IMR-90 (cell line): ENCODE data around the gene TRIM24. TPM values are rescaled to one million over a fixed set of nuclear protein-coding genes. Genes with fewer than 3 reads are reported as not detected.

Experiments
- ATAC-seq: fragments of 200-7000 bp; cut with Tn5 transposase; 2 replicates; pipeline ENCODE4 v1.9.1; 2020; ENCODE audit warnings: low read depth, mild to moderate bottlenecking, moderate library complexity
- BruUV-seq: library from RNA; stranded (reverse); fragments of 400-500 nt; replicated peaks from 2 replicates; lab custom pipeline; 2021; lab: Mats Ljungman, UMichigan
- CTCF ChIA-PET: fragments of 300-600 bp; formaldehyde crosslinking; extraction: SDS; loops from one replicate; lab custom pipeline; 2021; ENCODE audit warnings: antibody characterized with exemption; lab: Yijun Ruan, JAX
- POLR2A ChIA-PET: fragments of 300-600 bp; sonication (Branson Sonifier 250); formaldehyde crosslinking; loops from one replicate; lab custom pipeline; 2022; ENCODE audit warnings: antibody characterized with exemption; ENCODE audit not compliant: unreplicated experiment; lab: Charles Lee
- DNase-seq: peaks from one replicate; pipeline ENCODE4 v3.0.0; 2013
- H2AFZ ChIP-seq: replicated peaks from 2 replicates; pipeline ENCODE3; 2013; ENCODE audit warnings: low read length, mild to moderate bottlenecking; ENCODE audit not compliant: poor library complexity
- H2AK5ac ChIP-seq: 2 replicates; pipeline ENCODE4 v1.6.1; 2013; ENCODE audit warnings: low read depth, low read length, inconsistent platforms
- H2AK9ac ChIP-seq: replicated peaks from 2 replicates; pipeline ENCODE3; 2013; ENCODE audit warnings: mild to moderate bottlenecking, low read depth, low read length, moderate library complexity; ENCODE audit not compliant: poor library complexity
- H2BK120ac ChIP-seq: 2 replicates; pipeline ENCODE4 v1.6.1; 2013; ENCODE audit warnings: low read depth, low read length, inconsistent platforms
- H2BK15ac ChIP-seq: 3 replicates; pipeline ENCODE4 v1.6.1; 2013; ENCODE audit warnings: low read depth, low read length, inconsistent platforms
- H2BK20ac ChIP-seq: 2 replicates; pipeline ENCODE4 v1.6.1; 2013; ENCODE audit warnings: low read depth, mild to moderate bottlenecking, inconsistent platforms, low read length, moderate library complexity
- H2BK5ac ChIP-seq: 2 replicates; pipeline ENCODE4 v1.6.1; 2013; ENCODE audit warnings: mild to moderate bottlenecking, low read depth, low read length, inconsistent platforms; ENCODE audit not compliant: poor library complexity, severe bottlenecking
- H3K14ac ChIP-seq: replicated peaks from 2 replicates; pipeline ENCODE4 v1.6.1; 2013; ENCODE audit warnings: low read depth, low read length, inconsistent platforms
- H3K18ac ChIP-seq: 2 replicates; pipeline ENCODE4 v1.6.1; 2013; ENCODE audit warnings: low read depth, low read length, control low read depth
- H3K23ac ChIP-seq: 2 replicates; pipeline ENCODE4 v1.6.1; 2013; ENCODE audit warnings: low read depth, low read length, inconsistent platforms
- H3K27ac ChIP-seq: 2 replicates; pipeline ENCODE4 v1.5.1; 2013; ENCODE audit warnings: mild to moderate bottlenecking, control low read depth, low read length; ENCODE audit not compliant: insufficient read depth
- H3K27me3 ChIP-seq: 2 replicates; pipeline ENCODE4 v1.6.1; 2013; ENCODE audit warnings: low read length; ENCODE audit not compliant: control insufficient read depth, insufficient read depth
- H3K36me3 ChIP-seq: 2 replicates; pipeline ENCODE4 v1.6.1; 2013; ENCODE audit warnings: low read length, mixed read lengths; ENCODE audit not compliant: control insufficient read depth, insufficient read depth
- H3K4ac ChIP-seq: 2 replicates; pipeline ENCODE4 v1.6.1; 2013; ENCODE audit warnings: low read depth, low read length, inconsistent platforms
- H3K4me1 ChIP-seq: 2 replicates; pipeline ENCODE4 v1.6.1; 2013; ENCODE audit warnings: low read length, mixed read lengths; ENCODE audit not compliant: control insufficient read depth, insufficient read depth
- H3K4me2 ChIP-seq: 2 replicates; pipeline ENCODE4 v1.6.1; 2013; ENCODE audit warnings: low read depth, mild to moderate bottlenecking, control low read depth, low read length, moderate library complexity
- H3K4me3 ChIP-seq: 2 replicates; pipeline ENCODE4 v1.5.1; 2013; ENCODE audit warnings: low read depth, mild to moderate bottlenecking, control low read depth, low read length, moderate library complexity; ENCODE audit not compliant: insufficient read depth
- H3K56ac ChIP-seq: 2 replicates; pipeline ENCODE4 v1.6.1; 2013; ENCODE audit warnings: low read length, inconsistent platforms; ENCODE audit not compliant: insufficient read depth; ENCODE audit errors: extremely low read depth
- H3K79me1 ChIP-seq, 2 experiments: 2 replicates each; pipeline ENCODE4 v1.6.1; 2013; ENCODE audit warnings: low read length in 2 of 2, inconsistent platforms in 1 of 2, low read depth in 1 of 2
- H3K9ac ChIP-seq: 2 replicates; pipeline ENCODE4 v1.6.1; 2013; ENCODE audit warnings: low read depth, low read length, control low read depth
- H3K9me1 ChIP-seq: 2 replicates; pipeline ENCODE4 v1.6.1; 2013; ENCODE audit warnings: low read length, inconsistent platforms; ENCODE audit not compliant: insufficient read depth
- H3K9me3 ChIP-seq: 2 replicates; pipeline ENCODE4 v1.6.1; 2013; ENCODE audit warnings: low read length; ENCODE audit not compliant: control insufficient read depth, insufficient read depth
- H4K20me1 ChIP-seq: 2 replicates; pipeline ENCODE4 v1.6.1; 2013; ENCODE audit warnings: low read length, inconsistent platforms; ENCODE audit not compliant: insufficient read depth
- H4K5ac ChIP-seq: 2 replicates; pipeline ENCODE4 v1.6.1; 2013; ENCODE audit warnings: mild to moderate bottlenecking, low read depth, low read length, control low read depth
- H4K8ac ChIP-seq, 2 experiments: 2 replicates each; pipeline ENCODE4 v1.6.1; 2013; ENCODE audit warnings: low read depth in 2 of 2, low read length in 2 of 2, control low read depth in 1 of 2, inconsistent platforms in 1 of 2
- H4K91ac ChIP-seq: 2 replicates; pipeline ENCODE4 v1.6.1; 2013; ENCODE audit warnings: low read depth, low read length, inconsistent platforms; ENCODE audit not compliant: insufficient read depth
- BHLHE40 ChIP-seq: fragments of 150-350 bp; IDR thresholded peaks from 2 replicates; pipeline ENCODE4 v1.6.1; 2016; ENCODE audit warnings: mild to moderate bottlenecking, low read depth, low read length
- CEBPB ChIP-seq: IDR thresholded peaks from 2 replicates; pipeline ENCODE4 v1.6.1; 2012; ENCODE audit warnings: low read depth, low read length, improper control_type of control experiment
- CHD1 ChIP-seq: IDR thresholded peaks from 2 replicates; pipeline ENCODE4 v1.6.1; 2012; ENCODE audit warnings: low read depth, low read length, improper control_type of control experiment
- MAFK ChIP-seq: IDR thresholded peaks from 2 replicates; pipeline ENCODE4 v1.6.1; 2012; ENCODE audit warnings: low read depth, low read length, improper control_type of control experiment
- MAZ ChIP-seq: IDR thresholded peaks from 2 replicates; pipeline ENCODE4 v1.6.1; 2012; ENCODE audit warnings: low read depth, mild to moderate bottlenecking, low read length, improper control_type of control experiment, moderate library complexity, borderline replicate concordance
- NFE2L2 ChIP-seq: fragments of 150-350 bp; IDR thresholded peaks from 2 replicates; pipeline ENCODE4 v1.6.1; 2016; ENCODE audit warnings: low read depth, mild to moderate bottlenecking, low read length
- POLR2A ChIP-seq: IDR thresholded peaks from 2 replicates; pipeline ENCODE4 v1.6.1; 2012; ENCODE audit warnings: mild to moderate bottlenecking, low read depth, low read length
- RAD21 ChIP-seq: IDR thresholded peaks from 2 replicates; pipeline ENCODE4 v1.6.1; 2012; ENCODE audit warnings: low read length, improper control_type of control experiment
- RFX5 ChIP-seq: IDR thresholded peaks from 2 replicates; pipeline ENCODE4 v1.8.0; 2012; ENCODE audit warnings: low read depth, mild to moderate bottlenecking, low read length, moderate library complexity
- SMC3 ChIP-seq: fragments of 150-350 bp; IDR thresholded peaks from 2 replicates; pipeline ENCODE4 v1.6.1; 2016; ENCODE audit warnings: low read depth, mild to moderate bottlenecking, antibody characterized with exemption, low read length, moderate library complexity
- WGBS, 2 experiments: methylation state at CpG; one replicate each; pipeline versions ENCODE4 v1.1.5 to v1.1.7; 2013; ENCODE audit warnings: missing lambda C conversion rate in 2 of 2; ENCODE audit not compliant: insufficient read length in 1 of 2; ENCODE audit errors: extremely low coverage in 2 of 2; 5-methylcytosine and 5-hydroxymethylcytosine counted together
- dilution Hi-C: fragments of 300-500 bp; cut with HindIII; formaldehyde crosslinking; loops from one replicate; pipeline ENCODE4 v1.14.3; 2018; ENCODE audit warnings: low sequenced_read_pairs; ENCODE audit not compliant: unreplicated experiment
- in situ Hi-C: fragments of 300-500 bp; cut with MboI; formaldehyde crosslinking; loops from 3 replicates; pipeline ENCODE4 v1.14.3; 2019; ENCODE audit warnings: low sequenced_read_pairs, inconsistent platforms, mixed read lengths
- intact Hi-C: fragments of 100-400 bp; cut with micrococcal nuclease; formaldehyde crosslinking; loops from 2 replicates; pipeline ENCODE4 v1.10.0; 2022
- polyA plus RNA-seq, 3 experiments: library from polyadenylated mRNA; depleted of rRNA; stranded (reverse); fragments of >200 nt; gene quantifications; 2 replicates each; pipeline ENCODE4 v1.2.3, GENCODE V29; 2012; ENCODE audit warnings: low replicate concordance in 1 of 3
- total RNA-seq: library from RNA; depleted of rRNA; stranded (reverse); fragments of >200 nt; gene quantifications from 2 replicates; pipeline ENCODE4 v1.2.3, GENCODE V29; 2012
- TF ChIP-seq, protein P1 (sequence below): conservative IDR thresholded peaks from 2 replicates; pipeline ENCODE4 v1.5.1; 2012; ENCODE audit warnings: mild to moderate bottlenecking, low read depth, low read length, improper control_type of control experiment

The TRIM24 gene
- total and polyA plus RNA-seq, 2 of the 4 experiments (the other 2 are of a cell fraction), result 4.1 to 5.7 TPM

- no TSS peak for BruUV-seq
- Histone ChIP-seq H3K23ac (no peak overlapping the region), H3K27me3 (no peaks in the 10 kb centered on the region), H3K36me3 (peaks cover 7% of the 10 kb centered on the region), H4K8ac (no peak overlapping the region), H3K14ac (no peak overlapping the region), H3K9me3 (no peaks in the 10 kb centered on the region), H3K9me1 (no peaks in the 10 kb centered on the region), H2BK120ac (no peak overlapping the region), H4K91ac (no peak overlapping the region), H4K5ac (no peak overlapping the region), H3K4me3 (no peak overlapping the region), H3K9ac (no peak overlapping the region), H2AK9ac (no peak overlapping the region), H2BK5ac (no peak overlapping the region), H3K27ac (no peak overlapping the region), H3K4me2 (no peak overlapping the region), H2AK5ac (no peak overlapping the region), H3K56ac (no peak overlapping the region), H3K4ac (no peak overlapping the region), H2BK15ac (no peak overlapping the region), H3K79me1 (peaks cover 8 to 11% of the 10 kb centered on the region in 2 experiments; a peak in 2 of 4 replicates), H4K20me1 (no peaks in the 10 kb centered on the region; the same call in 1 of the 2 replicates), H2BK20ac (no peak overlapping the region), H3K18ac (no peak overlapping the region), H2AFZ (no peak overlapping the region), H3K4me1 (no peaks in the 10 kb centered on the region)
- CTCF ChIA-PET, result no interaction called here
- in situ Hi-C loops, result no loop called here
- TF ChIP-seq RFX5, result no peak
- no peak for TF ChIP-seq CEBPB
- no peak for TF ChIP-seq CHD1
- no peak for TF ChIP-seq POLR2A
- TF ChIP-seq MAFK, result no peak
- no peak for TF ChIP-seq SMC3
- TF ChIP-seq BHLHE40, result no peak
- TF ChIP-seq MAZ, result no peak
- no peak for TF ChIP-seq NFE2L2
- TF ChIP-seq, protein P1, sequence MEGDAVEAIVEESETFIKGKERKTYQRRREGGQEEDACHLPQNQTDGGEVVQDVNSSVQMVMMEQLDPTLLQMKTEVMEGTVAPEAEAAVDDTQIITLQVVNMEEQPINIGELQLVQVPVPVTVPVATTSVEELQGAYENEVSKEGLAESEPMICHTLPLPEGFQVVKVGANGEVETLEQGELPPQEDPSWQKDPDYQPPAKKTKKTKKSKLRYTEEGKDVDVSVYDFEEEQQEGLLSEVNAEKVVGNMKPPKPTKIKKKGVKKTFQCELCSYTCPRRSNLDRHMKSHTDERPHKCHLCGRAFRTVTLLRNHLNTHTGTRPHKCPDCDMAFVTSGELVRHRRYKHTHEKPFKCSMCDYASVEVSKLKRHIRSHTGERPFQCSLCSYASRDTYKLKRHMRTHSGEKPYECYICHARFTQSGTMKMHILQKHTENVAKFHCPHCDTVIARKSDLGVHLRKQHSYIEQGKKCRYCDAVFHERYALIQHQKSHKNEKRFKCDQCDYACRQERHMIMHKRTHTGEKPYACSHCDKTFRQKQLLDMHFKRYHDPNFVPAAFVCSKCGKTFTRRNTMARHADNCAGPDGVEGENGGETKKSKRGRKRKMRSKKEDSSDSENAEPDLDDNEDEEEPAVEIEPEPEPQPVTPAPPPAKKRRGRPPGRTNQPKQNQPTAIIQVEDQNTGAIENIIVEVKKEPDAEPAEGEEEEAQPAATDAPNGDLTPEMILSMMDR, result no peak
- no peak for TF ChIP-seq RAD21
- DNase-seq (no peak), ATAC-seq (no peak)
- intact Hi-C loops, result no loop called here
- POLR2A ChIA-PET, result no interaction called here
- WGBS, 2 experiments, result 94% methylated on average over 3 of the region's 3 CpGs; no CpG with 5 or more reads in 1 of the 2 experiments
- dilution Hi-C loops, result no loop called here
These were observed 52.2 kb downstream of the TRIM24 start for GRCh38 chr7:138512092-138512858.
